Adipose tissue (tissue), 3 donors: ENCODE measurements around the gene PLEK2. TPM values are rescaled to one million over a fixed set of nuclear protein-coding genes. Genes with fewer than 3 reads are reported as not detected.
"Not testable (repeated sequence)": the region's sequence is repeated elsewhere in the genome, so short reads cannot be mapped to it uniquely, and the experiment has no call there.

ENCODE experiments used
- H3K27ac ChIP-seq: one replicate; pipeline ENCODE4 v1.5.1; 2013; ENCODE audit warnings: low read depth, low read length
- WGBS, 3 donors: extraction: QIAGEN DNeasy Blood & Tissue Kit; methylation state at CpG; one replicate each; pipeline ENCODE4 v1.1.7; 2013; 5-methylcytosine and 5-hydroxymethylcytosine counted together
- polyA plus RNA-seq, 3 donors: library from polyadenylated mRNA; stranded (reverse); fragments of 200-250 nt; gene quantifications; one replicate each; pipeline ENCODE4 v1.2.3, GENCODE V29; 2013
- donor health status: healthy with polysubstance abuse.
- donor health status: Bipolar disorder and iron deficiency.
- donor health status: healthy.

Gene PLEK2
- polyA plus RNA-seq, 3 donors: 0.67 to 7.4 (median 1.8) TPM

- no peak overlapping the region for H3K27ac ChIP-seq
- WGBS, 3 donors: 44 to 58% (median 52%) methylated on average over 7 of the region's 7 CpGs
Observed at GRCh38 chr14:67432050-67432564, 20.1 kb upstream of the PLEK2 start.

GRCh38 chr14:67429510-67430205, 17.7 kb upstream of the PLEK2 start:
- H3K27ac ChIP-seq: no peak overlapping the region
- 75 to 87% (median 83%) methylated on average over 9 of the region's 9 CpGs for WGBS, 3 donors

- 43 to 87% (median 83%) methylated on average over 7 of the region's 7 CpGs for WGBS, 3 donors
- H3K27ac ChIP-seq: no peak overlapping the region
Observed at GRCh38 chr14:67428501-67429031, 16.6 kb upstream of the PLEK2 start.

- WGBS, 3 donors: 34 to 35% (median 35%) methylated on average over 28 to 30 of the region's 30 CpGs
Observed at GRCh38 chr14:67426983-67427606, 15.1 kb upstream of the PLEK2 start.

GRCh38 chr14:67426161-67426560, 14.2 kb upstream of the PLEK2 start:
- no peak overlapping the region for H3K27ac ChIP-seq
- WGBS, 3 donors: 83 to 91% (median 89%) methylated on average over 8 of the region's 8 CpGs

More at GRCh38 chr14:67426983-67427606, 15.1 kb upstream of the PLEK2 start:
- H3K27ac ChIP-seq: no peak overlapping the region

GRCh38 chr14:67425608-67426007, 13.6 kb upstream of the PLEK2 start:
- no peak overlapping the region for H3K27ac ChIP-seq

GRCh38 chr14:67424539-67424938, 12.6 kb upstream of the PLEK2 start:
- 13 to 62% (median 37%) methylated on average over 3 of the region's 3 CpGs for WGBS, 3 donors

More at GRCh38 chr14:67425608-67426007, 13.6 kb upstream of the PLEK2 start:
- WGBS, 3 donors: 77 to 90% (median 89%) methylated on average over 4 of the region's 4 CpGs

GRCh38 chr14:67423424-67423823, 11.5 kb upstream of the PLEK2 start:
- H3K27ac ChIP-seq: no peak overlapping the region
- 37 to 74% (median 42%) methylated on average over 2 of the region's 2 CpGs for WGBS, 3 donors

More at GRCh38 chr14:67424539-67424938, 12.6 kb upstream of the PLEK2 start:
- no peak overlapping the region for H3K27ac ChIP-seq

- WGBS, 3 donors: 89 to 93% (median 90%) methylated on average over 11 of the region's 11 CpGs
- no peak overlapping the region for H3K27ac ChIP-seq
Observed at GRCh38 chr14:67421356-67422224, 9.6 kb upstream of the PLEK2 start.

- WGBS, 3 donors: 71 to 75% (median 74%) methylated on average over 12 of the region's 12 CpGs
- no peak overlapping the region for H3K27ac ChIP-seq
Observed at GRCh38 chr14:67420102-67420739, 8.3 kb upstream of the PLEK2 start.

- WGBS, 3 donors: 79 to 81% (median 80%) methylated on average over 11 of the region's 11 CpGs
- H3K27ac ChIP-seq: no peak overlapping the region
Observed at GRCh38 chr14:67418401-67419191, 6.6 kb upstream of the PLEK2 start.

GRCh38 chr14:67417633-67418032, 5.7 kb upstream of the PLEK2 start:
- WGBS, 3 donors: 74 to 81% (median 77%) methylated on average over 3 of the region's 3 CpGs
- H3K27ac ChIP-seq: no peak overlapping the region

- 80 to 95% (median 91%) methylated on average over 2 of the region's 2 CpGs for WGBS, 3 donors
Observed at GRCh38 chr14:67416810-67417209, 4.8 kb upstream of the PLEK2 start.

GRCh38 chr14:67416085-67416484, 4.1 kb upstream of the PLEK2 start:
- 29 to 69% (median 67%) methylated on average over 8 of the region's 8 CpGs for WGBS, 3 donors
- H3K27ac ChIP-seq: no peak overlapping the region

More at GRCh38 chr14:67416810-67417209, 4.8 kb upstream of the PLEK2 start:
- H3K27ac ChIP-seq: no peak overlapping the region

- H3K27ac ChIP-seq: not testable (repeated sequence)
- WGBS, 3 donors: 85 to 91% (median 87%) methylated on average over 5 of the region's 5 CpGs
Observed at GRCh38 chr14:67415610-67416009, 3.6 kb upstream of the PLEK2 start.

- WGBS, 3 donors: 34 to 58% (median 51%) methylated on average over 2 to 3 of the region's 3 CpGs
- H3K27ac ChIP-seq: no peak overlapping the region
Observed at GRCh38 chr14:67413806-67414769, 2.1 kb upstream of the PLEK2 start.
